Spleen (tissue), 11 donors: ENCODE data around the gene WARS2. TPM values are rescaled to one million over a fixed set of nuclear protein-coding genes. Genes with fewer than 3 reads are reported as not detected.

Source experiments
- DNase-seq: peaks from one replicate; pipeline ENCODE4 v3.0.0-alpha.2; 2020
- H3K27ac ChIP-seq, 8 donors: fragments of 200-600 bp; sonication (generic) in 7 of 8; 1 replicate in 4 of 8; 2 replicates in 4 of 8; pipeline versions ENCODE4 v1.5.0 to v1.8.0; 2016 to 2021; ENCODE audit warnings: inconsistent platforms in 4 of 8, mild to moderate bottlenecking in 4 of 8, moderate library complexity in 1 of 8
- H3K27me3 ChIP-seq, 7 donors: fragments of 200-600 bp; sonication (generic) in 6 of 7; replicated peaks in 1 of 7; 1 replicate in 4 of 7; 2 replicates in 3 of 7; pipeline versions ENCODE4 v1.5.0 to v1.8.0; 2016 to 2021; ENCODE audit warnings: inconsistent platforms in 3 of 7, mild to moderate bottlenecking in 1 of 7
- H3K36me3 ChIP-seq, 6 donors: fragments of 200-600 bp; sonication (generic) in 5 of 6; 1 replicate in 4 of 6; 2 replicates in 2 of 6; pipeline versions ENCODE4 v1.5.0 to v1.8.0; 2016 to 2021; ENCODE audit warnings: inconsistent platforms in 2 of 6
- H3K4me1 ChIP-seq, 6 donors: fragments of 200-600 bp; sonication (generic) in 5 of 6; 1 replicate in 3 of 6; 2 replicates in 3 of 6; pipeline versions ENCODE4 v1.5.0 to v1.8.0; 2016 to 2021; ENCODE audit warnings: inconsistent platforms in 3 of 6
- H3K4me3 ChIP-seq, 8 donors: fragments of 200-600 bp; sonication (generic) in 7 of 8; 1 replicate in 4 of 8; 2 replicates in 4 of 8; pipeline versions ENCODE4 v1.5.0 to v1.8.0; 2016 to 2021; ENCODE audit warnings: inconsistent platforms in 4 of 8, mild to moderate bottlenecking in 4 of 8, moderate library complexity in 2 of 8
- H3K9me3 ChIP-seq, 8 donors: fragments of 200-600 bp; sonication (generic) in 7 of 8; 1 replicate in 4 of 8; 2 replicates in 4 of 8; pipeline versions ENCODE4 v1.5.0 to v1.8.0; 2016 to 2021; ENCODE audit warnings: inconsistent platforms in 4 of 8
- POLR2A ChIP-seq, 3 donors: fragments of 450-650 bp; IDR thresholded peaks; one replicate each; pipeline ENCODE4 v1.5.1; 2017; ENCODE audit warnings: antibody characterized with exemption in 3 of 3, mild to moderate bottlenecking in 1 of 3
- POLR2AphosphoS5 ChIP-seq, 3 donors: sonication (generic); formaldehyde crosslinking; IDR thresholded peaks; one replicate each; pipeline ENCODE4 v1.5.1; 2017; ENCODE audit warnings: antibody characterized with exemption in 3 of 3
- WGBS, 5 donors: extraction: QIAGEN DNeasy Blood & Tissue Kit in 3 of 5; methylation state at CpG; one replicate each; pipeline versions ENCODE4 v1.1.5 to v1.1.7; 2013 to 2018; 5-methylcytosine and 5-hydroxymethylcytosine counted together
- intact Hi-C: fragments of 100-400 bp; cut with DNase I; formaldehyde crosslinking; loops from one replicate; pipeline ENCODE4 v1.15.0; 2023; ENCODE audit warnings: low total_unique reads
- polyA plus RNA-seq, 3 donors: library from polyadenylated mRNA; stranded (reverse); fragments of 200-250 nt; gene quantifications; one replicate each; pipeline ENCODE4 v1.2.1, GENCODE V29; 2013
- total RNA-seq, 7 donors: library from RNA; depleted of rRNA in 3 of 7; stranded (reverse); fragments of >200 nt in 3 of 7; fragmentation: NEBNext Ultra II Directional in 4 of 7; extraction: Animal tissue kit (Norgen Biotek cat#: 25700) in 4 of 7; gene quantifications; one replicate each; pipeline versions ENCODE4 v1.1.0 to v1.2.1, GENCODE V29; 2016 to 2021
- TF ChIP-seq, protein P1 (sequence below), 11 experiments: fragments of 200-600 bp in 7 of 11; fragments of 450-650 bp in 4 of 11; sonication (generic) in 4 of 11; IDR thresholded peaks in 8 of 11; conservative IDR thresholded peaks in 3 of 11; 1 replicate in 7 of 11; 2 replicates in 4 of 11; pipeline versions ENCODE4 v1.4.0 to v1.8.0; 2016 to 2021; ENCODE audit warnings: antibody characterized with exemption in 11 of 11, inconsistent platforms in 4 of 11, mild to moderate bottlenecking in 1 of 11
- donor health status: healthy with polysubstance abuse.
- donor health status: DM: no; HTN: no; CAD: no; lungs with moderate emphysema.
- donor health status: DM: no; HTN: no; CAD: no.
- donor health status: Bipolar disorder and iron deficiency.
- donor health status: healthy.
- donor health status: DM: no; HTN: no; CAD: no.
- donor health status: DM: yes; HTN: yes; CAD: no.

WARS2 gene
- total and polyA plus RNA-seq, 10 donors, result 2.9 to 13.0 (median 8.5) TPM

- WGBS, 5 donors, result 90 to 98% (median 96%) methylated on average over 3 of the region's 3 CpGs
- no peak overlapping the region for H3K27ac ChIP-seq
- peaks cover 0 to 9% (median 0%) of the 10 kb centered on the region in 8 donors for H3K9me3 ChIP-seq
- no peak overlapping the region for H3K4me3 ChIP-seq
- TF ChIP-seq POLR2AphosphoS5 (IDR thresholded peaks at IDR 0.05), result no peak
- TF ChIP-seq, protein P1, sequence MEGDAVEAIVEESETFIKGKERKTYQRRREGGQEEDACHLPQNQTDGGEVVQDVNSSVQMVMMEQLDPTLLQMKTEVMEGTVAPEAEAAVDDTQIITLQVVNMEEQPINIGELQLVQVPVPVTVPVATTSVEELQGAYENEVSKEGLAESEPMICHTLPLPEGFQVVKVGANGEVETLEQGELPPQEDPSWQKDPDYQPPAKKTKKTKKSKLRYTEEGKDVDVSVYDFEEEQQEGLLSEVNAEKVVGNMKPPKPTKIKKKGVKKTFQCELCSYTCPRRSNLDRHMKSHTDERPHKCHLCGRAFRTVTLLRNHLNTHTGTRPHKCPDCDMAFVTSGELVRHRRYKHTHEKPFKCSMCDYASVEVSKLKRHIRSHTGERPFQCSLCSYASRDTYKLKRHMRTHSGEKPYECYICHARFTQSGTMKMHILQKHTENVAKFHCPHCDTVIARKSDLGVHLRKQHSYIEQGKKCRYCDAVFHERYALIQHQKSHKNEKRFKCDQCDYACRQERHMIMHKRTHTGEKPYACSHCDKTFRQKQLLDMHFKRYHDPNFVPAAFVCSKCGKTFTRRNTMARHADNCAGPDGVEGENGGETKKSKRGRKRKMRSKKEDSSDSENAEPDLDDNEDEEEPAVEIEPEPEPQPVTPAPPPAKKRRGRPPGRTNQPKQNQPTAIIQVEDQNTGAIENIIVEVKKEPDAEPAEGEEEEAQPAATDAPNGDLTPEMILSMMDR (IDR thresholded peaks at IDR 0.05 in 8 of 11, conservative IDR thresholded peaks at IDR 0.05 in 3 of 11), result no peak
- no peak for TF ChIP-seq POLR2A (IDR thresholded peaks at IDR 0.05)
- no peaks in the 10 kb centered on the region for H3K4me1 ChIP-seq
- intact Hi-C loops, result no loop called here
- no peaks in the 10 kb centered on the region for H3K36me3 ChIP-seq
- H3K27me3 ChIP-seq, result no peaks in the 10 kb centered on the region
- DNase-seq, result no peak
Observed at GRCh38 chr1:119112244-119112643, 28.2 kb downstream of the WARS2 start.

DNA sequence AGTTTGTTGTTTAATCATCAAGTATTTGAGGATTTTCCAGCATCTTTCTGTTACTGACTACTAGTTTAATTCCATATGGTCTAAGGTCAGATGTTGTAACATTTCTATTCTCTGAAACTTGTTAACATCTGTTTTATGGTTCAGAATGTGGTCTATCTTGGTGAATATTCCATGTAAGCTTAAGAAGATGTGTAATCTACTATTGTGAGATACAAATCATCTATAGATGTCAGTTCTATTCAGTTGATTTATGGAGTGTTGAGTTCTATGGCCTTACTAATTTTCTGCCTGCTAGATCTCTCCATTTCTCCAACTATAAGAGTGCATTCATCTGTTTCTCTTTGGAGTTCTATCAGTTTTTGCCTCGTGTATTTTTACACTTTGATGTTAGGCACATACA is 31.5 kb downstream of the WARS2 start:
- no peak for TF ChIP-seq POLR2AphosphoS5 (IDR thresholded peaks at IDR 0.05)
- TF ChIP-seq, protein P1 (IDR thresholded peaks at IDR 0.05 in 8 of 11, conservative IDR thresholded peaks at IDR 0.05 in 3 of 11), result no peak
- TF ChIP-seq POLR2A (IDR thresholded peaks at IDR 0.05), result no peak
- intact Hi-C loops, result no loop called here

GRCh38 chr1:119103764-119104163 is 36.7 kb downstream of the WARS2 start:
- Histone ChIP-seq H3K4me3 (no peak overlapping the region), H3K9me3 (no peaks in the 10 kb centered on the region), H3K36me3 (no peaks in the 10 kb centered on the region), H3K27me3 (no peaks in the 10 kb centered on the region), H3K27ac (no peak overlapping the region), H3K4me1 (no peaks in the 10 kb centered on the region)
- TF ChIP-seq POLR2AphosphoS5 (IDR thresholded peaks at IDR 0.05) (no peak), POLR2A (IDR thresholded peaks at IDR 0.05) (no peak)
- TF ChIP-seq, protein P1 (IDR thresholded peaks at IDR 0.05 in 8 of 11, conservative IDR thresholded peaks at IDR 0.05 in 3 of 11), result no peak
- intact Hi-C loops, result no loop called here
- 97 to 100% (median 99%) methylated on average over 1 of the region's 1 CpG for WGBS, 5 donors
- no peak for DNase-seq

More for the DNA sequence above, 31.5 kb downstream of the WARS2 start:
- 79 to 88% (median 83%) methylated on average over 1 of the region's 1 CpG for WGBS, 5 donors
- Histone ChIP-seq H3K4me1 (no peaks in the 10 kb centered on the region), H3K36me3 (no peaks in the 10 kb centered on the region), H3K27me3 (no peaks in the 10 kb centered on the region), H3K4me3 (no peak overlapping the region), H3K27ac (no peak overlapping the region), H3K9me3 (peaks cover 0 to 9% (median 0%) of the 10 kb centered on the region in 8 donors)
- DNase-seq, result no peak

DNA sequence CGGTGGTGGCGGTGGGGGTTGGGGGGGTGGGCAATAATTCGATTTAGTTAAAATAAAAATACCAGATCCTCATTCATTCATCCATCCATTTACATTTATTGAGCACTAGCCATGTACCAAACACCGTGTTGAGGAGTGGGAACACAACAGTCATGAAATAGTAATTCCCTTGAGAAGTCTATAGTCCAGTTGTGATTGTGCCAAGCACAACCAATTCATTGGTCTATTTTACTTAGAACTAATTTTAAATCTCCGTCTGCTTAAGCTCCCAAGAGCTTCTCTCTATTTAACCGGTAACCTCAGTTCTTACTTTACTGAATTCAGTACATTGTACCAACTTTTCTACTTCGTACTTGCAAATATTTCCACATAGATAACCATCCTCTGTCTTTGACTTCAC is 38.4 kb downstream of the WARS2 start:
- H3K27ac ChIP-seq, result no peak overlapping the region
- no peak overlapping the region for H3K4me3 ChIP-seq
- H3K36me3 ChIP-seq, result no peaks in the 10 kb centered on the region

More for the DNA sequence above, 38.4 kb downstream of the WARS2 start:
- 92 to 99% (median 94%) methylated on average over 7 of the region's 7 CpGs for WGBS, 5 donors
- no peak for DNase-seq
- TF ChIP-seq, protein P1 (IDR thresholded peaks at IDR 0.05 in 8 of 11, conservative IDR thresholded peaks at IDR 0.05 in 3 of 11), result no peak
- no peak for TF ChIP-seq POLR2A (IDR thresholded peaks at IDR 0.05)
- Histone ChIP-seq H3K4me1 (no peaks in the 10 kb centered on the region), H3K27me3 (no peaks in the 10 kb centered on the region), H3K9me3 (no peaks in the 10 kb centered on the region)
- intact Hi-C loops, result no loop called here
